Pulmonary artery endothelial cell (primary cell): Measurements from ENCODE around the gene VWF. TPM values are rescaled to one million over a fixed set of nuclear protein-coding genes. Genes with fewer than 3 reads are reported as not detected.
"Not testable (repeated sequence)": the region's sequence is repeated elsewhere in the genome, so short reads cannot be mapped to it uniquely, and the experiment has no call there.

ENCODE experiments used
- DNase-seq: peaks from one replicate; pipeline ENCODE4 v3.0.0-alpha.2; 2011; ENCODE audit warnings: low read depth, low spot score
- total RNA-seq: library from RNA; depleted of rRNA; stranded (reverse); fragments of >200 nt; gene quantifications from 2 replicates; pipeline ENCODE4 v1.2.3, GENCODE V29; 2014

VWF gene
- total RNA-seq, 1 donor from 2014 or later, result 577 TPM

DNA sequence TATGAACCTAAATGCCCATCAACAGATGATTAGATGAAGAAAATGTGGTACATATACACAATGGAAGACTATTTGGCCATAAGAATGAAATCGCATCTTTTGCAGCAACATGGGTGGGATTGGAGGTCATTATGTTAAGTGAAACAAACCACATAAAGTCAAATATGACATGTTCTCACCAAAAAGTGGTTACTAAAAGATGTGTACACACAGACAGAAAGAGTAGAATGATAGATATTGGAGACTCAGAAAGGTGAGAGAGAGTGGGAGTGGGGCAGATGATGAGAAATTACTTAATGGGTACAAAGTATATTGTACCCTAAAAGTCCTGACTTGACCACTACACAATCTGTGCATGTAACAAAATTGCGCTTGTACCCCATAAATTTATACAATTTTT, 19.6 kb downstream of the VWF start:
- no peak for DNase-seq

DNA sequence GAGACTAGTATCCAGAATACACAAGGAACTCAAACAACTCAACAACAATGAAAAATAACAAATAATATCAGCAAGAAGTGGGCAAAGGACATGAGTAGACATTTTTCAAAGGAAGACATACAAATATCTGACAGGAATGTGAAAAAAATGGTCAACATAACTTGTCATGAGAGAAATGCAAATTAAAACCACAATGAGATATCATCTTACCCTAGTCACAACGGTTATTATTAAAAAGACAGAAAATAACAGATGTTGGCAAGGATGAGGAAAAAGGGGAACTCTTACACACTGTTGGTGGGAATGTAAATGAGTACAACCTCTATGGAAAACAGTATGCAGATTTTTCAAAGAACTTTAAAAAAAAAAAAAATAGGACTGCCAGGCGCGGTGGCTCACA, 20.4 kb downstream of the VWF start:
- no peak for DNase-seq

DNA sequence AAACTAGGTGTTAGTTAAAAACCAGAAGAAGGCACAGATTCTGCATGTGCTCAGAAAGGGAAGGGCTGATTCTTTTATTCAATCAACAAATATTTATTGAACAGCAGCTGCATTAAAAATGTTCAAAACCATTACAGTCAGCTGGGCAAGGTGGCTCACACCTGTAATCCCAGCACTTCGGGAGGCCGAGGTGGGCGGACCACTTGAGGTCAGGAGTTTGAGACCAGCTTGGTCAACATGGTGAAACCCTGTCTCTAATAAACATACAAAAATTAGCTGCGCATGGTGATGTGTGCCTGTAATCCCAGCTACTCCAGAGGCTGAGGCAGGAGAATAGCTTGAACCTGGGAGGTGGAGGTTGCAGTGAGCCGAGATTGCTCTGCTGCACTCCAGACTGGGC, 22.4 kb downstream of the VWF start:
- DNase-seq, result not testable (repeated sequence)

DNA sequence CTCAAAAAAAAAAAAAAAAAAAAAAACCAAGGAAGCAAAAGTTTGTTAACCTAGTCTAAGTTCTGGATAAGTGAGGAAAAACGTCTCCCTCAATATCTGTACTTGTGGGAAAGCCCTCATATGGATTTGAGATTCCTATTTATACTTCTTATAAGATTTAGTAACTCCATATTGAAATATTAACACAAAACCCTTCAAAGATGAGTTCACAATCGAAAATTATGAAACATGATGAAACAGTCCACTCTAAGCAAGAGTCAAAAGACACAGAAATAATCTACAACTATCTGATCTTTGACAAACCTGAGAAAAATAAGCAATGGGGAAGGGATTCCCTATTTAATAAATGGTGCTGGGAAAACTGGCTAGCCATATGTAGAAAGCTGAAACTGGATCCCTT, 25.2 kb downstream of the VWF start:
- no peak for DNase-seq

DNA sequence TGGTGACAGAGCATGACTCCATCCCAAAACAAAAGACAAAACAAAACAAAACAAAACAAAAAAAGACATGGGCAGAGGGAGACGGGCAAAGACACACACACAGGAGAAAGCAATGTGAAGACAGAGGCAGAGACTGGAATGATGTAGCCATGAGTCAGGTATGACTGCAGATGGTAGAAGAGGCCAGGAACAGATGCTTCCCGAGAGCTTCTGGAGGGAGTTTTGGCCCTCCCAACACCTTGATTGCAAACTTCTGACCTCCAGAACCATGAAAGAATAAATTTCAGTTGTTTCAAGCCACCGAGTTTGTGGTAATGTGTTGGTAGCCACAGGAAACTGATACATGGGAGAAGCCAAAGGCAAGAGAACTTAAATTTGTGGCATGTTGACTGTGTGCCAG, 27.1 kb downstream of the VWF start:
- DNase-seq, result no peak

DNA sequence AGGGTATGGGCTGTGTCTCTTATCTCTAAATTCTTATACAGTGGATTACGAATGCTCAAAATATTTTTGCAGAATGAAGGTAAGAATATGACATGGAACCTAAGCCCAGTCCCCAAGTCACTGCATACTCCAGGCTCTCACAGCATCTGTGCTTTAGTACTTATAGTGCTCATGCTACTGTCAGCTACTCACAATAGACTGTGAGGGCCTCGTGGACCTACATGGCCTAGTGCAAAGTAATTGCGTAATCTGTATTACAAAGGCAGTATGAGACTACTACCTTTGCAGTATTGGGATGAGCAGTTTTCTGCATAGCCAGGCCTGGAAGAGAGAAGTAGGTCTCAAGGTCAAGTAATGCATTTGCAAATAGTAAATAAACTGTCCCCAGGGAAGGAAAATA, 27.9 kb downstream of the VWF start:
- no peak for DNase-seq

DNA sequence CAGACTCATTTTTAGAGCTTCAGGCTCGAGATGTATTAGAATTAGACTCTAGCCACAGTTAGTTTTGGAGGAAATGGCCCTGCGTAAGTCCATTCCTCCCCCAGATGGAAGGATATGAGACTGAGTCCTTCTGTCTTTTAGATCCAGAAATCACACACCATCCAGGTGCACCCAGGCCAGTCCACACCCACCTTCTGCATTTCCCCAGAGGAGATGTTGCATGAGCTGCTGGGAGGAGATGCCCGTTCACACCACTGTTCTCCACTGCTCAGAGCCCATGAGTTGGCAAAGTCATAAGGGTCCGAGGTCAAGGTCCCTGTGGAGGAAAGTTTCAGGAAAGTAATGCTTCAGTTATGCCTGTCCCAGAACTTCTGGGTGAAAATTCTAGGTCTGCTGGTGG, 29.2 kb downstream of the VWF start:
- DNase-seq, result no peak

DNA sequence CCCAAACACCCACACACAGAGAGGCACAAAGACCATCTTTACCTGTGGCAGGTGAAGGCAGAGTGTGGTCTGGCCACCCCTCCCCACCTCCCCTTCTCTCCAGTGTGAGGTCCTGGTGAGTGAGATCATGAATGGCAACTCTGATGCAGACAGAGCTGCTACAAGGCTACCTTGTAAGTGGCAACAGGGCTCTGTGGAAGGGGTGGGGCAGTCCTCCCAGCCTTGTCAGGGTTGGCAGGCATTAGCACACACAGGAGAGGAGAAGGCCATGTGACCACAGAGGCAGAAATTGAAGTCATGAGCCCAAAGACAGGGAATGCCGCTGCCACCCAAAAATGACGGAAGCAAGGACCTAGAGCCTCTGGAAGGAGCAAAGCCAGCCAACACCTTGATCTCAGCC, 30.7 kb downstream of the VWF start:
- DNase-seq, result no peak

DNA sequence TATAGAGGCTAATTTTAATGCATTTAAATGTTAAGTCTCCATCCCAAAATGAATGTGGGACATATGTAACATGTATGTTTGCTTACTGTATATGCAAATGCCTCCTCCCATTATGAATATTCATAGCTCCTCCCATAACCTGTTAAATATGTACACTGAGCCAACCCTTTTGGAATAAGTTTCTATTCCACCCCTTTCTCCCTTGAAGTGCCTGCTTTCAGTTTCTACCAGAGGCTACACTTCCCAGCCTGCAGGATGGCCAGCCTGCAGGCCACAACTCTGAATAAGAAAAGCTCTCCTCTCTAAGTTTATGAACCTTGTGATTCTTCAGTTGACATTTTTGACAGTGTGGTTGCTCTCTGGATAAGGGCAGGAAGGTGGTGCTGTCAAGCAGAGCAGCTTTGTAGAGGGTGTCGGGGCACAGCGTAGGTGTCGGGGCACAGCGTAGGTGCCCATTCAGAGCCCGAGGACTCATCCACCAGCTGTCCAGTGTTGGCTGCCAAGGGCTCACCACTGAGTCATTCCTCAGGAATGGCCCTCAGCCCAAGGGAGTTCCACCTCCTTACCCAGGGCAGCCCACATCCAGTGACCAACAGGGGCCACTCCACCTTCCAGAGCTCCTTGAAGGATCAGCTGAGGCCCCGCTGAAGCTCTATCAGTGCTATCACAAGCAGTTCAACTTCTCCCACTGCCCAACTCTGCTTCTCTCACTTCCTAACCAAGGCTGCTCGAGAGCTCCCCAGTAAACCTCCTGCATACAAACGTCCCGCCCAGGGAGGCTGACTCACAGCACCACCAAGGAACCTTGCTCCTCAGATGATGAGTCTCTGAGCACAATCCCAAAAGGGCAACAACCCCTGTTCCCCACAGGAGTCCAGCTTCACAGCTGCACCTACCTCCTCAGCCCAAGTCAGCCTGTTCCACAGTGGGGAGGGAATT, 31.4 kb downstream of the VWF start:
- peak; percentile 86 for DNase-seq

DNA sequence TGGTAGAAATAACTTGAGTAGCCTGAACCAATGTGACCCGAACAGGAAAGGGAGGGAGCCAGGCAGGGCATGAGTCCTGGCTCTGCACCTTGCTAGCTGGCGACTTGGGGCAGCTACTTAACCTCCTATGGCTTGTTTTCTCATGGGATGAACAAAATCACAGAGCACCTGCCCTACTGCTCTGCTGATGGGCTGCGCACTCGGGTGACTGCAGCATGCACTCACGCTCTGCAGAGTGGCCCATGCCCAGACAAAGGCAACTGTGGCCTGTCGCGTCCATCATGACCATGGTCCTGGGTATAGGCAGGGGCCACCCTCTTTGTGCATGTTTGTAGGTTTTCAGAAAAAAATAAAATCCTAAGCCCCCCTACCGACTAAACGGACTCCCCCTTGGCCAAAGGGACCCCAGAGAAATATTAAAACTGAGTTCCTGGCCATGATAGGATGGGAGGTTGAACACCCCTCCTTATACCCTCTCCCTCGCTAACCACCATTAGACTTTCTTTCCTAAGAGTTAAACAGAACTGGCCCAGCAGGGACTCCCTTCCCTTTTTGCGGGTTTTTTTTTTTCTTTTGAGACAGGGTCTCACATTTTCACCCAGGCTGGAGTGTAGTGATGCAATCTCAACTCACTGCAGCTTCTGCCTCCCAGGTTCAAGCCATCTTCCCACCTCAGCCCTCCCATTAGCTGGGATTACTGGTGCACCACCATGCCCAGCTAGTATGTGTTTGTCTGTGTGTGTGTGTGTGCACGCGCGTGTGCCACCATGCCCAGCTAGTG, 32.5 kb downstream of the VWF start:
- no peak for DNase-seq

DNA sequence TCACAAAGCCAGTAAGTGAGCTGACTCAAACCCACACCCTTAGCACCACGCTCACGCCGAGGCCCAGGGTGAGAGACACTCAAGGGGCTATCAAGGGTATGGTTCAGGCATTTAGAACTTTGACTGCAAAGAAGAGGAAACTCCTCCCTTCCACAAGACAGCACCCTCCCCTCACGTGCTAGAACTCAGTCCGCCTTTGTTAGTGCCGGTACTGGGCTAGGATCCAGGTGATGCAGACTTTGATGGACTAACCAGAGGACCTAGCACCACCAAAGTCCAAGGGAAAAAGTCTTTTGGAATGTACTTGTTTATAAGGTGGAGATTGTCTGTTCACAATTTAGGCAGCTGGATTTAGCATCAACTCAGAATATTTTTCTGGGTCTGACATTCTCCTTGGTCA, 33.7 kb downstream of the VWF start:
- no peak for DNase-seq

DNA sequence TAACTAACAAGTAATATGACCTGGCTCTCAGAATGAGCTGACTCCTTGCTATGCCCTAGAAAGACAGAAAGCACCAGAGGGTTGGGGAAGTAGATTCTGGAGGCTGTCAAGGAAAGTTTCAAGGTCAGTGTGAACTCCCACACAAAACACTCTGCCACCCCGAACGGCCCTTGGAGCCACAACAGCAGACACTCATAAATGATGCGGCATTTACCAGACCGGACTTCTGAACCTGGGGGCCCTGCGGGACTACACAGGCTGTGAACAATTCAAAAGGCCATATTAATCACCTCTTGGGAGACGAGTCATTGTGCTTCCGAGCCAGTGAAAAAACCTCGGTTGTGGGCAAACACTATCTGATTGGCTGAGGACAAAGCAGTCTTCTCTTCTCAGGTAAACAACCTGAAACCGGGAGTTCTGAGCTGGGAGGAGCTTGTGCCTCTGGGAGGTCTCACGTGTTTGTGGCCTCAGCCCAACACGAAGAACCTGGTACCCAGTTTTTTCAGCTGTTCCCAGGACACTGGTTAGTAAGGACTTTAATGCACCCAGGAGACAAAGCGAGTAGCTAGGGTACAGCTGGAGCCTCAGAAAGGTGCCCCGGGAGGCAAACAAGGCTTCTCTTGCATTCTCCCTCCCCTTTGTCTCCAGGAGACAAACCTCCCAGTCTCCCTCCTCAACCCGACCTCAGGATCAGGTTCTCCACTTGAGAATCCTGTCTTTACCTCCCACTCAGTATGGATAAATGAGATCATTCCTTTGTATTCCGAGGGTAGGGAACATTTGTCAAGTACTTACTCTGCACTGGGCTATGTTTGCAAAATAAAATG, 35.3 kb downstream of the VWF start:
- no peak for DNase-seq

DNA sequence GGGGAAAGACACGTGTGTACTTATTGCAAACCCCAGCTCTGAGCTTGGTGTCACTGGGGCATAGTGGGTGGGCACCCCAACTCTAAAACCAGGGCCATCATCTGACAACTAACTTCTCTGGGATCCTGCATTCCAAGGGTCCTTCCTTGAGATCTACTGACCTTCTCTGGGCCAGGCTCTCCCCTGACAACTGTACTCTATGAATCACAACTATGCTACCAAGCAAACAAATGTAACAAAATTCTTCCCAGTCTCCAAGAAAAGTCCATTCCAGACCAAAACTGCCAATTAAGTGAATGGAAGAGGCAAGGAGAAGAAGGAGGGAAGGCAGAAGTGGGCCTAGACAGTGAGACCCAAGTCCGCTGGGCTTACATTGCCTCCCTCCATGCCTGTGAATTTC, 38.2 kb downstream of the VWF start:
- DNase-seq, result no peak

DNA sequence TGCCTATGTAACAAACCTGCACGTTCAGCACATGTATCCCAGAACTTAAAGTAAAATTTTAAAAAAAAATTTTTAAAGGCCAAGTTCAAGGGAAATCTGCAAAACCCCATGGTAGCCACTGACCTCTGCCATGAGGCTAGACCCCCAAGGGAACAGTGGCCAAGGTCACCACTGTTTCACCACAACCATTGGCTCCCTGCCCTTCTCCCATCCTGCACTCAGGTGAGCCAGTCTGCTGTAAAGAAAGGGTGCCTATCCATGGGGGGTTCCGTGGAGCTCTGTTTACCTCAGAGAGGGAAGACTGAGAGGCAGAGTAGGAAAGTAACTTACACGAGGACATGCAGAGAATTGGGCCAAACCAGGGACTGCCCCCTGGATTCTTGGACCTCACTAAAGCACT, 38.6 kb downstream of the VWF start:
- DNase-seq, result no peak

DNA sequence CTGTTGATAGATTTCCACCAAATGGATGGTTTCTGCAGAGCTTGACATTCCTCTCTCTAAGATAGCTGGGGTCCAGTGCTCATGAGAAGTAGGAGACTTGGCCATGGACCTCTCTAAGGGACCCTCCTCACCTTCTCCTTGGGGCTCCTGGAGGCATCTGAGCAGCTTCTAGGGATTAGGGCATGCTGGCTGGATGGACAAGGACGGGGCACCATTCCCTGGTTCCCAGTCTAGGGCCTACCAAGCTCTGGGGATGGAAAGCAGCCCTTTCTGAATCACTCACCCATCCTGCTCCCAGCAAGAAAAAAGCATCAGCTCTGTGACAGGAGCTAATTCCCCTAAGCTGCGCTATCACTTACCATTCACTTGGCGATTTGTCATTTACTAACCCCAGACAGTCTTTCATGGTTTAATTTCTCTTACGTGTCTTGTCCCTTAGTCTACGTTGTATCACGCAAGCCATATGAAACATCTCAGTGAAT, 39.5 kb downstream of the VWF start:
- DNase-seq, result no peak

DNA sequence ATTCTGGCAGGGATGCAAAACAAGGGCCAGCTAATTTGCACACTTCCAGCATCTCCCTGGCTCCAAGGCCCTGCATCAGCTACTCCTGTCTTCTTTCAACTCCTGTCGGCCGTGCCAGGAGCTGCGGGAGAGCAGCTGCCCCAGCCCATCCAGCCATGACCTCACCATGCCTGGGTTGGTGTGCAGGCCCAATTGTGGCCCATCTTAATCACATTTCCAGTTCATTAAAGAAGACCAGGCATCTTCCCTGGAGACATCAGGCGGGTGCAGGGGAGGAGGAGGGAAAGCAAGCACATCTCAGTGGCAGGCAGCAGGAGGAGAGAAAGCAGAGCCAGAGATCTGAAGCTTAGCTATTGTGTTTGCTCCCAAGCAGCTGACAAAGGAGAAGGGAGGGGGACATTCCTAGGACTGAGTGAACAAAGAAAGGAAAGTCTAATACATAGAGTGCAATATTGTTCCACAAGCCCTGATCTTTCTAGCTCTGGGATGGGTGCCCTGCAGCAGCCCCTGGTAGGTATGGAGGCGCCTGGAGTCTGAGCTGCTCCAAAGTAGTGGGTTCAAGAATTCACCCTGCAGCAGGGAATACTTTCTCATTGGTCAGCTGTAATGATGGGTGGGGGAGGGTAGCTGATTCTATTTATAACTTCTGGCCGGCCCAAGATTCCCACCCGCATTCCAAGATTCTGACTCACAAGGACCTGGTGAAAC, 40.1 kb downstream of the VWF start:
- peak; percentile 70 for DNase-seq

DNA sequence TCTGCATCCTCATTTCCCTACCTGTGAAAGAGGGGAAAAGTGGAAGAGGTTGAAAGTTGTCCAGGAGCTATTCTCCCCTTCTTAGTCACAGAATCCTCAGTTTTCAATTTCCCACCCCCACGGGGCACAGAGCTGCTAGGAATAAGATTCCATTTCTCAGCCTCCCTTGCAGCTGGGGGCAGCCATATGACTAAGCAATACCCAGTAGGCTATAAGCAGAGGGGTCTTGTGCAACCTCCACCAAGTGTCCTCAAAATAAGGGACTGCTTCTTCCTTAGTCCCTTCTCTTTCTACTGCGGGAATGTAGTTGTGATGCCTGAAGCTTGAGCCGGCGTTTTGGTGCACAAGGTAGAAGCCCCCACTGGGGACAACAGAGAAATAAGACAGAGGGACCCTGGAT, 40.9 kb downstream of the VWF start:
- DNase-seq, result no peak

DNA sequence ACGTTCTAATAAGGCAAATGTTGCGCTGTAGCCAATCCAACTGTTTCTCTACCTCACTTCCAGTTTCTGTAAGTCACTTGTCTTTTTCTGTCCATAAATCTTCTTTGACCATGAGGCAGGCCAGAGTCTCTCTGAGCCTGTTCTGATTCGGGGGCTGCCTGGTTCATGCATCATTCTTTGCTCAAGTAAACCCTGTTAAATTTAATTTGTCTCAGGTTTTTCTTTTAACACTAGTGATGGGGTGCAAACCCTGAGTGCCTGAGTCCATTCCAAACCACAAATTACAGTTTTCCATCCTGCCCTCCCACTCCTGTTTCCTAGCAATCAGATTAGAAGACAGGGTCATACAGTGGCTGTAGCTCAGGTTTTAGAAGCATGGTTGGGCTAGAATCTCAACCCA, 41.9 kb downstream of the VWF start:
- DNase-seq, result no peak

DNA sequence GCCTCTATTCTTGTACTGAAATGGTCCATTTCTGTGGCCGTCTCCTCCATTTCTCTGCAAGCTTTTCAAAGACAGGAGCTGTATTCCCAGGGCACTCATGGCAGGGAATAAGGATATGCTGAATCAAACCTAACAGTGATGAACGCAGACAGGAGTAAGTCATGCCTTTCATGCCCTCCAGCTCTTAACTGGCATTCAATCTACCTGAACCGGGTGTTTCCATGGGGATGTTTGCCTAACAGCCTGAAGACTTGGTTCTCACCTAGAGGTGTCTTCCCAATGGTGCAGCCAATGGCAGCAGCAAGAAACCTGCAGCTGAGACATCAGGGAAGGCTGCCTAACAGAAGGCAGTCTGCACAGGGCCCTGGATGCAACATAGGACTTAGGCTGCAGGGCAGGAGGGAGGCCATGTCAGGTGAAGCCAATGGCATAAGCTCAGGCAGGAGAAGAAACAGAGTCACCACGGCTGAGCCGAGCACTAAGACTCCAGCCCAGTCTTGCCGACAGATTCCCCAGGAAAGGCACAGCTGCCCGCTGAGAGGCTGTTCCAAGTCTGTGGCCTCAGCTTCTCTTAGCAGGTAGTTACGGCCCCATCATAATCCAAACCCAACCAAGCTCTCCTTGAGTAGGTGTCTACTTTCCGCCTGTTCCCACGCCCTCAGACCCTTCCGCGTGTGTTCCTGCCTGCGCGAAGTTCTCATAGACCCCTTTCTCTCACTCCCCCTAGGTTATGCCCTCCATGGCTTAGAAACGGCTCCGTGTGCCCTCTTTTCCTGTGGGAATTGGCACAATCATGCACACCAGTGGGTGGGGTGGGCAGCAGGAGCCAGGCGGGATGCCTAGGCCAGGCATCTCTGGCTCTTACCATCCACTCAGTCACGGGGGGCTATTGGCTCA, 44.1 kb downstream of the VWF start:
- no peak for DNase-seq
